Stimulated activated CD4-positive, alpha-beta T cell treated with anti-CD3 and anti-CD28 coated beads, TNF-alpha, amount 100 ng/mL, for 24 hours (primary cell): ENCODE results near the gene THSD4.

Experiments used
- DNase-seq, 3 experiments: peaks; one replicate each; pipeline ENCODE4 v3.0.0-alpha.2; 2020; ENCODE audit warnings: low read depth in 3 of 3

THSD4 gene

GRCh38 chr15:71627188-71627587, 511.9 kb downstream of the THSD4 start:
- DNase-seq, result no peak

DNA sequence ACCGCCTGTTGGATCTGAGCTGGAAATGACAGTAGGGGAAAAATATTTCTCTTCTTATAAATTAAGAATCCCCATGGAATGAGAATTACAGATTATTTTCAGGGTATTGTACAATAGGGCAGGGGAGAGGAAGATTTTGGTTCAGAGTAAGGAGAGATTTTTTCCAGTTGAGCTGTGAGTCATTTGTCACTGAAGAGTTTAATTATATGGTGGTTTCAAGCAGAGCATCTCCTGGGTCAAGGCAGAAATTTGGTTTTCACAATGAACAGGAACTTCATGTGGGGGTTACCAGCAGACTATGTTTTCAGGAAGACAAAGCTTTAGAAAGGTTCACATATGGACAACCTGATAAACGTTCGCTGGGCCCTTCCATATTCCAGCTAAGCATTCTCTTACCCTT, 512.3 kb downstream of the THSD4 start:
- DNase-seq, result no peak

- DNase-seq, result no peak
Observed at GRCh38 chr15:71628988-71629770, 513.9 kb downstream of the THSD4 start.

DNA sequence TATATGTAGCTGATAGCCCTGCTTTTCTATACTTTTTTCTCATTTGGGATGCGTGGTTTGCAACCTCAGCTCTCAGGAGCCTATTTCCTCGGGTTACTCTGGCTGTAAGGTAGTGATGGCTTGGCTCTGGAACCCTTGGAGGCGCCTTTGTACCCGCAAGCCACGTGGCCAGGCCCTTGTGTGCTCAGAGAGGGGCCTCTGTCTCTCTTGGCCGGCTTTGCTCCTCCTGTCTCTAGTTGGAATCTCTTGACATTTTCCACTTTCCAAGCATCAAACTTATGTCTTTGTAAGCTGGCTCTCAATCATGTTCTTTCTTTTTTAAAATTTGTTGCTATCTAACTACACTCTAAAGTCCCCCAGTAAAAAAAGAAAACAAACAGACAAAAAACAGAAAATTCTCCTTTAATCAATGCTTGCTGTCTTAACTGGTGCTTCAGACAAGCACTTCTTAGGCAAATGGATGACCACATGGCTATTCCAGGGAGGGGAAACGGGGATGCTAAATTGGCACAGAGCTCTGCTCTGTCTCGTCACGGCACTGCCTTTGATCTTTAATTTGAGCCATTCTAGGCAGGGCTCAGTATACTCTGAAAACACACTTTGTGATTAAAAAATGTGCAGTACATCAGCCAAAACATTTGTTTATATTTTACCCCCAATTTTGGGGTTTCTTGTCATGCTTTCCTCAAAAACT, 514.7 kb downstream of the THSD4 start:
- no peak for DNase-seq

DNA sequence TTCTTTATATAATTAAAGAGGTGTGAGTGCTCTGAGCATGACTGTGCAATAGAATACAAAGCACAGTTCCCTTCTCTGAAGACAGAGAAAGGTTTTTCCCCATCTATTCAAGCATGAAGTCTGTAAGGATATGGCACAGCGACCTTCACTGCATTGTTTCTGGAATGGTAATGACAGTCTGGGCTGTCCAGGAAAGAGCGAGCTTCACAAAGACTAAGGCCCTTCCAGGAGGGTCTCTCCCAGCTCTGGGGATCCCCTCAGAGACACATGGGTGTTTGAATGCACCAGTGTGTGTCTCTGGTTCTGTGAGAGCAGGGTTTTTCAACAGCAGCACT, 515.2 kb downstream of the THSD4 start:
- no peak for DNase-seq

GRCh38 chr15:71632576-71633195, 517.4 kb downstream of the THSD4 start:
- DNase-seq, result no peak

GRCh38 chr15:71634820-71635560, 519.7 kb downstream of the THSD4 start:
- no peak for DNase-seq

- DNase-seq, result no peak
Observed at GRCh38 chr15:71635735-71636134, 520.5 kb downstream of the THSD4 start.

DNA sequence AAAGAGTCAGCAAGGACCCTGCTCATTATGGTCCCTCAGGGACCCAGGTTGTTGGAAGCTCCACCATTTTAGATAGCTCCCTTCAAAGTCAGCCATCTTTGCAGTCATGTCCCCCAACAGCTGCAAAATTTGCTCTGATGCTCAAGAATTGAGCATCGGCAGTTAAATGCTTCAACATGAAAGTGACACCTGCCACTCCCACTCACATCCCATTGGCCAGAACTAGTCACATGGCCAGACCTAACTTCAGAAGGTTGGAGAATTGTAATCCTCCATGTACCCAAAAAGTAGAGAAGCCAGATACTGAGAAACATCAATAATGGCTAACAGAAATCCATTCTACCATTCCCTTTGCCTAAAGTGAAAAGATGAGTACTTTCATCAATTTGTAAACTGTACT, 523.6 kb downstream of the THSD4 start:
- DNase-seq, result no peak

GRCh38 chr15:71639471-71639870, 524.2 kb downstream of the THSD4 start:
- DNase-seq, result no peak

DNA sequence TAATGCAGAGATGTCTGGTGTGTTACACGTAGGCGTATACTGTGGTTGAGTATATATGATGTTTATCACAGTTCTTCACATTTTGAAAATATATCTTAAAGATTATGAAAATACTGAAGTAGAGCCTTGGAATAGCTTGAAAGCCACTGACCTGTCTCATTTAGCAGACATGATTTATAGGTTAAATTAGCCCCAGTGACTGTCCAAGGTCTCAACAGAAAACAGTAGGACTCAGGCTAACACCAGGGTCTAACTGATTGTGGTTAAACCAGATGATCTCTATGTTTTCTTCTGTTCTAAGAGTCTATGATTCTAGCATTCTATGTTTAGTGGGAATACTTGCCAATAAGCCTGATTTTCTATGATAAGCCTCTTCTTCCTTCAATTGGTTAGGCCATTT, 528.6 kb downstream of the THSD4 start:
- no peak for DNase-seq

DNA sequence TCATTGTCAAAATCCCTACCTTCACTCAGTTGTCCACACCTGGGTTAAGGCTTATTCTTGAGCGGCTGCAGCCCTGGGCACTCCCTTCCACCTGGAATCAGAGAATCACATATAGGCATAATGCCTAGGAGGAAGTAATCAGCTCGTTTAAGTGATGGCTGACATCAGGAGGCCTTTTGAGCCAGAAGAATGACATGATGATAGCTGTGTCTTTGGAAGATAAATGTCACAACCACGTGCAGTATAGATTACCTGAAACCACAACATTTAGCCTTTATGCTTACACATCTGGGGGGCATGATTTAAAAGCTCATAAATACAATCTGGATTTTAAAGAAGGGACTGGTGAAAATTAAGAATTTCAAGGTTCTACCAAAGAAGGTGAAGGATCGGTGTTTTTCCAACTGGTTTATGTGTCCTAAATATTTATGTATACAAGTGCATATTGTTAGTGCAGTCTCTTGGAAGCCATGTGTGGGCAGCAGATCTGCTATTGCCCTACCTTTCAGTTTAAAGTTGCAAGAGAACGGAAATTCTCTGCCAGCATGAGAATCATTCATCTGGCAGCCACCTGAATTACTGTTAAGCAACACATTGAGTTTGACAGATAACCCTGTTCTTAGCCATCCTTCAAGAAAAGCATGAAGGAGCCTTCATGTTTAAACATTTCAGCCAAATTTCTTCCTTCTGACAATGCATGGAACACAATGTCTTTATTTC, 531.7 kb downstream of the THSD4 start:
- no peak for DNase-seq

DNA sequence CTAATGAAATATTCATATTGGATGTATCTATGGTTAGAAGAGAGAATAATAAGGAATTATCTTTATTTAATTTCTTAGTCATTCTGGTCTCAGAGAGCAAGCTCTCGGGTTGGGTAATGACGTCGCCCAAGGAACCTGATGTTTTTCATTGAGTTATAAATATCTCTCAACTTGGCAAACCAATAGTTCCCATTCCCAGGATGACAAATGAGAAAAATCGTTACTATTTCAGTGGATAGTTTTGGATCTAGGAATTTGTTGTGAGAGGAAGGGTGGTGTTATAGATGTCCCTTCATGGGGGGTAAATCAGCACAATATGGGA, 532.2 kb downstream of the THSD4 start:
- DNase-seq, result no peak

DNA sequence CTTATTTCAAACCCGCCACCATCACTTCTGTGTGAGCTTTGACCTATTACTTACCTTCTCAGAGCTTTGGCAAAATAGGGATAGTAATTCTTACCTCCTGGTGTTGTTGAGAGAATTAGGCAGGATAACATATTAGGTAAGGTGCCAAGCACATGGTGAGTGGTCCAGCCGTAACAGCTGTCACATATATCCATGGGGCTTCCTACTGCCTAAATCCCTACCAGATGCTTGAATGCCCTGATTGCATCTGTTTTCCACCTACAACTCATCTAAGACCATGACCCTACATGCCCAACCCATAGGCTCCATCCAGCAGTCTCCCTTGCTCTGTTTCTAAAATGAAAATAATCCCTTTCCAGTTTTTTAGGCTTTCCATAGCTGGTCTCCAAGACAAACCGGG, 532.8 kb downstream of the THSD4 start:
- DNase-seq, result no peak

- no peak for DNase-seq
Observed at GRCh38 chr15:71649894-71650293, 534.6 kb downstream of the THSD4 start.

GRCh38 chr15:71650603-71651002, 535.3 kb downstream of the THSD4 start:
- DNase-seq, result no peak

- no peak for DNase-seq
Observed at GRCh38 chr15:71651750-71652186, 536.5 kb downstream of the THSD4 start.

- DNase-seq, result no peak
Observed at GRCh38 chr15:71654042-71654719, 538.9 kb downstream of the THSD4 start.

- no peak for DNase-seq
Observed at GRCh38 chr15:71654720-71655174, 539.5 kb downstream of the THSD4 start.

GRCh38 chr15:71656425-71656824, 541.2 kb downstream of the THSD4 start:
- no peak for DNase-seq

DNA sequence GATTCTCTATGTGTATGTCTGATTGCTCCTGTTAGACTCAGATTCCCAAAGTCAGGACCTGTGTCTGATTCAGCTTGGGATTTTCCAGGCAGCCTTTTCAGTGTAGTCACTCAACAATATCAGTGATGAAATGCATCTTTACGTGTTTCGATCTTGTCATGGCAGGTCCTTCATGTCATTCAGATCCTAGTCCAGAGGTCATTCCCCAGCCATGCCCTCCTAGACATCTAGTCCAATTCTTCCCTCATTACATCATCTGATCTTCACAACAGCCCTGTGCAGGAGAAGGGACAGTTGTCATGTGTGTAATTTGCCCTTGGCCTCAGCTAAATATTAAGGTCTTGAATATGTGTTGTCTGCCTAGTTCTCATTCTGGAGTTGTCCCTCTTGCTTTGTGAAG, 541.9 kb downstream of the THSD4 start:
- no peak for DNase-seq
